Epithelial cell of esophagus (primary cell): Measurements from ENCODE around the gene ZSWIM1.

Source experiments
- DNase-seq: peaks from one replicate; pipeline ENCODE4 v3.0.0; 2010; ENCODE audit warnings: low read depth
- H3K4me3 ChIP-seq: 2 replicates; pipeline ENCODE4 v1.5.1; 2011; ENCODE audit warnings: mild to moderate bottlenecking, low read length, control low read depth
- TF ChIP-seq, protein P1 (sequence below): IDR thresholded peaks from 2 replicates; pipeline ENCODE4 v1.5.1; 2011; ENCODE audit warnings: low read depth, mild to moderate bottlenecking, low read length, control low read depth, inconsistent platforms; ENCODE audit not compliant: insufficient read depth; ENCODE audit errors: missing control alignments

Gene ZSWIM1

DNA sequence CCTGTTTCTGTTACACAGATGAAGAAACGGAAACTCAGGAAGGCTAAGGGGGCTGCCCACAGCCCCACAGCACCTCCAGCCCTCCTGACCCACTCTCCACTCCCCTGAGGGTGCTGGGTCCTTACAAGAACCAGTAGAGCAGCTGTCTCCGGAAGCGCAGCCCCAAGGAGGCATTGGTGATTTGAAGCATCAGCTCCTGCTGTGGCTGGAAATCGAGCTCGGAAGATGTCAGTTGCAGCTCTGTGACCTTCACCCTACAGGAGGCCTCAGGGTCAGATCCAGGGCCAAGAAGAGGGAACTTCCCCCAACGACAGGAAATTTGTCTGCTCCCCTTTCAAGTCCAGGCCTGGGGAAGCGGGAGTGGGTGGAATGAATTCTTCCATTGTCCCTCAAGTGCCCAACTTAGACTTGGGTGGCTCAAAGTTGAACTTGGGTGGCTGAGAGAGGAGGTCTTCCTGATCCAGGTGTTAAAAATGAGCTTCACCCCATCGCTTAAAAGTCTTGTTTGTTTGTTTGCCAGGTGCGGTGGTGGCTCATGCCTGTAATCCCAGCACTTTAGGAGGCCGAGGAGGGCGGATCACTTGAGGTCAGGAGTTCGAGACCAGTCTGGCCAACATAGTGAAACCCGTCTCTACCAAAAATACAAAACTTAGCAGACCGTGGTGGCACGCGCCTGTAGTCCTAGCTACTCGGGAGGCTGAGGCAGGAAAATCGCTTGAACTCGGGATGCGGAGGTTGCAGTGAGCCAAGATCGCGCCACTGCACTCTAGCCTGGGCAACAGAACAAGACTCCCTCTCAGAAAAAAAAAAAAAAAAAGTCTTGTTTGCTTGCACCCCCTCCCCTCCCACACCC, 29.0 kb downstream of the ZSWIM1 start:
- TF ChIP-seq, protein P1, sequence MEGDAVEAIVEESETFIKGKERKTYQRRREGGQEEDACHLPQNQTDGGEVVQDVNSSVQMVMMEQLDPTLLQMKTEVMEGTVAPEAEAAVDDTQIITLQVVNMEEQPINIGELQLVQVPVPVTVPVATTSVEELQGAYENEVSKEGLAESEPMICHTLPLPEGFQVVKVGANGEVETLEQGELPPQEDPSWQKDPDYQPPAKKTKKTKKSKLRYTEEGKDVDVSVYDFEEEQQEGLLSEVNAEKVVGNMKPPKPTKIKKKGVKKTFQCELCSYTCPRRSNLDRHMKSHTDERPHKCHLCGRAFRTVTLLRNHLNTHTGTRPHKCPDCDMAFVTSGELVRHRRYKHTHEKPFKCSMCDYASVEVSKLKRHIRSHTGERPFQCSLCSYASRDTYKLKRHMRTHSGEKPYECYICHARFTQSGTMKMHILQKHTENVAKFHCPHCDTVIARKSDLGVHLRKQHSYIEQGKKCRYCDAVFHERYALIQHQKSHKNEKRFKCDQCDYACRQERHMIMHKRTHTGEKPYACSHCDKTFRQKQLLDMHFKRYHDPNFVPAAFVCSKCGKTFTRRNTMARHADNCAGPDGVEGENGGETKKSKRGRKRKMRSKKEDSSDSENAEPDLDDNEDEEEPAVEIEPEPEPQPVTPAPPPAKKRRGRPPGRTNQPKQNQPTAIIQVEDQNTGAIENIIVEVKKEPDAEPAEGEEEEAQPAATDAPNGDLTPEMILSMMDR, result no peak
- H3K4me3 ChIP-seq, result peak overlapping the region; percentile 10
- DNase-seq, result no peak

DNA sequence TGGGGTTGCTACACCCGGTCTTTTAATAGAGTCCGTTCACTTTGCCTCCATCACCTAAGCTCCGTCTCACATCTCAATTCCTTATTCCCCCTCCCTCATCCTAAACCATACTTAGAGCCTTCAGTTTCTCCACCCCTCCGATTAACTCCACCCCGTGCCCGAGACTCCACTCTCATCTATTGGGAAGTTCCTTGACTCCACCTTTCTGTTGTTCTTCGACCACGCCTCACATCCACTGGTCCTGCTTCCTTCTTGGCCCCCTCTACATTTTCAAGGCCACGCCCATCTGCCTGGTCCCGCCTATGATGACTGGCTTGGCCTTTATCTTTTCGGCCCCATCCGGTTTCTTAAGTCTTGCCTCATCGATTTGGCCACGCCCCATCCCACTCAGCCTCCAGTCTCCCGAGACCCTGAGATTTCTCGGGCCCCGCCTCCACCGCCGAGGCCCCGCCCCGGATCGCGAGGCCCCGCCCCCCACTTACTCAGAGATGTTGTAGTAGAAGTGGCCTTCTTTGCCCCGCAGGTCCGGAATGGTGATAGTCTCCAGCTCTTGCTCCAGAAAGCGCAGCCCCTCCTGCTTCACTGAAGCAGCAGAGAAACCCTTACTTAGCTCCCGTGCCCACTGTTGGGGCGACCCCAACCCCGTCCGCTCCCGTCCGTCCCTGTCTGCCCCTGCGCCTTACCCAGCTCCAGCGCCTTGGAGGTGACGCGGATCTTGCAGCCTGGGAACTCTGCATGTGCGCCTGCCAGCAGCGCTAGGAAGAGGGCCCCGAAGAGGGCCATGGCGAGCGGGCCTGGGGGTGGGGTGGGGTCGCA, 29.9 kb downstream of the ZSWIM1 start:
- DNase-seq, result peak; percentile 99
- TF ChIP-seq, protein P1, result no peak
- peak overlapping the region; percentile 71 for H3K4me3 ChIP-seq

DNA sequence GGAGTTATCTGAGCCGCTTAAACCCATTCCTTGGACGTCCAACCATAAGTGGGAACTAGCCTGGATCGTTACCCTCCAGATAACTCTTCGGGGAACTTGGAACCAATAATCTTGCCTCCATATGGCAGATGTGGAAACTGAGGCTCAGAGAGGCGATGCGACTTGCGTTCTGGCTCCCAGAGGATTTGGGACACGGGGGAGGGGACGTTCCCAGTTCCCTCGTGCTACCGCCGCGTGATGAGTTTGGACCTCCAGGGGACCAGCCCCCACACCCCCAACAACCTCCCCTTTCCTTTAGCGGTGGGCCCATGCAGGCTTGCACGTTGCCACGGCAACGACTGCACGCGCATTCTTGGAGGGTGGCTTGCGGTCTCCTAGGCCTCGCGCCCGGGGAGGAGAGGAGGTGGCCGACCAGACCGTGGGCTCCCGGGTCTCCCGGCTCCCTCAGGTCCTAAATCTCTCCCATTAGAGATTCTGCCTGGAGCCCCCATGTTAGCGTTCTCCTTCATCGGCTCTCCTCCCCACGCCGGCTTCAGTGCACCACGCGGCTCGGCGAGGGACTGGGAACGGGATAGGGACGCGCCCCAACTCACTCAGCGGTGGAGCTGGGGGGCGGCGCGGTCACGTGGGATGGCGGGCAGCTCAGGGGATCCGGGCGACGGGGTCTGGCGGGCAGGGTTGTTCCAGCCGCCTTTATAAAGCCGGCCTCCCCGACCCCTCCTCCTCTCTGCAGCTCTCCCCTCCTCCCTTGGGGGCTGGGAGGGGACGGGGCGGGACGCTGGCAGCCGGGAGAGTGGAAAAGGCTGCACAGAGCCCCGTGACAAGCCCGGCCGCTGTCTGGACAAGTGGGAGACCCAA, 30.7 kb downstream of the ZSWIM1 start, which contains the start of gene PLTP:
Gene PLTP, minus strand, starts transcription at position 670 of the 858 bp plus-strand sequence. CDS start 703 bp downstream, outside the sequence.
- TF ChIP-seq, protein P1, result no peak
- H3K4me3 ChIP-seq, result peak within 1 kb of the TSS; percentile 71
- peak; percentile 72 for DNase-seq

DNA sequence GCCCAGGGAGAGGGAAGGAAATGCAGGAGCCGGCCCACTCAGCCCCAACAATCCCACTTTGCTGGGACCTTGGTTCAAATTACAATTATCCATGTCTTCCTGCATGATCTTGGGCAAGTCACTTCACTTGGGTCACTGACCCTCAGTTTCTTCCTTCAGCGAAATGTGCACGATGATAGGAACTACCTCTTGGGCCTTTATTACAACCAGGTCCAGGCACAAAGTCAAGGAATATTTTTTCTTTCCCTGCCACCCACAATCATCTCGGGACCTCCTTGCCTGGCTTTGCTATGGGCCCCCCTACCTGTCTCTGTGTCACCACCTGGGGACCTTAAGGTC, 31.3 kb downstream of the ZSWIM1 start:
- DNase-seq, result no peak
- peak overlapping the region; percentile 71 for H3K4me3 ChIP-seq
- TF ChIP-seq, protein P1, result no peak

DNA sequence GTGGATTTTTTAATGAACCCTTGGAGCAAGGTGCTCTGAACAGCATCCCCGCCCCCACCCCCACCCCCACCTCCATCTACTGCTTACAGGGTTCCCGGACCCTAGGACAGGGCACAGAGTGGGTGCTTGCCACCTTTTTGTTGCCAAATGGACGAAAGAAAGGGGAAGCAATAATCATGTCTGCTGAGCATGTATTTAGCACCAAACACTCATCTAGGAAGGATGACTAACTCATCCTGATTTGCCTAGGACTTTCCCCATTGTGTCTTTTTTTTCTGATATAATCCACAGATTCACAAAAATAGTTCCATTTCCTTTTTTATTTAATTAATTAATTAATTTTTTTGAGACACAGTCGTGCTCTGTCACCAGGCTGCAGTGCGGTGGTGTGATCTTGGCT, 32.1 kb downstream of the ZSWIM1 start:
- TF ChIP-seq, protein P1, result no peak
- no peak overlapping the region for H3K4me3 ChIP-seq
- peak; percentile 51 for DNase-seq

DNA sequence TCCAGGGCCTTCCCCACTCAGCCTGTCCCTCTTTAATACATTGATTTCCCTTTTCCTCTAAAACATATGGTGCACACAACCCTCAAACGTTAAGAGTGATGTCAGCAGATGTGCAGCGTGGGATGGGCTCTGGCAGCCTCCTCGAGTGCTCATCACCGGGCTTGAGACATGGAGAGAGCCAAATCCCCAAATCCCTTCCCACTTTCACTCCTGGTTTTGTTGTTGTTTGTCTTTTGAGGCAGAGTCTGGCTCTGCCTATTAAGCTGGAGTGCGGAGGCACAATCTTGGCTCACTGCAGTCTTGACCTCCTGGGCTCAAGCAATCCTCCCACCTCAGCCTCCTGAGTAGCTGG, 36.7 kb downstream of the ZSWIM1 start:
- TF ChIP-seq, protein P1, result no peak
- no peak overlapping the region for H3K4me3 ChIP-seq
- DNase-seq, result no peak
